BE2C (cell line): ENCODE data around the gene TMEM95. TPM values are rescaled to one million over a fixed set of nuclear protein-coding genes. Genes with fewer than 3 reads are reported as not detected.

Experiments
- DNase-seq: peaks from one replicate; pipeline ENCODE4 v3.0.0-alpha.2; 2020
- H3K27me3 ChIP-seq: fragments of 250-450 bp; sonication (Bioruptor Pico); 2 replicates; pipeline ENCODE4 v1.5.1; 2020; ENCODE audit warnings: mild to moderate bottlenecking
- H3K36me3 ChIP-seq: fragments of 250-450 bp; sonication (Bioruptor Pico); 2 replicates; pipeline ENCODE4 v1.5.1; 2020; ENCODE audit warnings: mild to moderate bottlenecking
- H3K4me1 ChIP-seq: fragments of 250-450 bp; sonication (Bioruptor Pico); 2 replicates; pipeline ENCODE4 v1.5.1; 2020
- H3K4me3 ChIP-seq: 2 replicates; pipeline ENCODE4 v1.5.1; 2011; ENCODE audit warnings: low read depth, low read length
- H3K9me3 ChIP-seq: fragments of 250-450 bp; sonication (Bioruptor Pico); 2 replicates; pipeline ENCODE4 v1.5.1; 2020
- polyA plus RNA-seq: library from polyadenylated mRNA; unstranded; fragments of >200 nt; gene quantifications from one replicate; pipeline ENCODE4 v1.2.1, GENCODE V29; 2012; ENCODE audit warnings: low read depth, missing spikeins; ENCODE audit not compliant: insufficient read length, insufficient read depth
- TF ChIP-seq, protein P1 (sequence below): IDR thresholded peaks from 2 replicates; pipeline ENCODE4 v1.5.1; 2012; ENCODE audit warnings: mild to moderate bottlenecking, low read depth, low read length

Gene TMEM95, protein sequence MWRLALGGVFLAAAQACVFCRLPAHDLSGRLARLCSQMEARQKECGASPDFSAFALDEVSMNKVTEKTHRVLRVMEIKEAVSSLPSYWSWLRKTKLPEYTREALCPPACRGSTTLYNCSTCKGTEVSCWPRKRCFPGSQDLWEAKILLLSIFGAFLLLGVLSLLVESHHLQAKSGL
- polyA plus RNA-seq = not detected

DNA sequence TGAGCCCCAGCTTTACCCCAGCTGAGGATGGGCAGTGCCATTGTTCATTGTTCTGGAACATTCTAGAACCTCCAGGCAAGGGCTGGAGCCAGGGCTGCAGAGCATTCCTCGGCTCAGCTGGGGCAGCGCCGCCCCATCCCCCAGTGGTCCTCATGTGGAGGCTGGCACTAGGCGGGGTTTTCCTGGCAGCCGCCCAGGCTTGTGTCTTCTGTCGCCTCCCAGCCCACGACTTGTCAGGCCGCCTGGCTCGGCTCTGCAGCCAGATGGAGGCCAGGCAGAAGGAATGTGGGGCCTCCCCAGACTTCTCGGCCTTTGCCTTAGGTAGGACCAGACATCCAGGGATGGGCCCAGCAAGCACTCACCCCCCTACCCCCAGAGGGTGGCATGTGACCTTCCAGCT lies at the start of gene TMEM95:
Gene TMEM95 (plus strand): TSS at position 104 of the 400 bp plus-strand sequence. CDS start 49 bp downstream, at position 153.
- H3K4me1 ChIP-seq = no peaks in the 10 kb centered on the region
- H3K9me3 ChIP-seq = no peaks in the 10 kb centered on the region
- peak; percentile 53 for DNase-seq
- no peaks in the 10 kb centered on the region for H3K36me3 ChIP-seq
- H3K4me3 ChIP-seq = no peak within 1 kb of the TSS
- H3K27me3 ChIP-seq = no peaks in the 10 kb centered on the region
- TF ChIP-seq, protein P1, sequence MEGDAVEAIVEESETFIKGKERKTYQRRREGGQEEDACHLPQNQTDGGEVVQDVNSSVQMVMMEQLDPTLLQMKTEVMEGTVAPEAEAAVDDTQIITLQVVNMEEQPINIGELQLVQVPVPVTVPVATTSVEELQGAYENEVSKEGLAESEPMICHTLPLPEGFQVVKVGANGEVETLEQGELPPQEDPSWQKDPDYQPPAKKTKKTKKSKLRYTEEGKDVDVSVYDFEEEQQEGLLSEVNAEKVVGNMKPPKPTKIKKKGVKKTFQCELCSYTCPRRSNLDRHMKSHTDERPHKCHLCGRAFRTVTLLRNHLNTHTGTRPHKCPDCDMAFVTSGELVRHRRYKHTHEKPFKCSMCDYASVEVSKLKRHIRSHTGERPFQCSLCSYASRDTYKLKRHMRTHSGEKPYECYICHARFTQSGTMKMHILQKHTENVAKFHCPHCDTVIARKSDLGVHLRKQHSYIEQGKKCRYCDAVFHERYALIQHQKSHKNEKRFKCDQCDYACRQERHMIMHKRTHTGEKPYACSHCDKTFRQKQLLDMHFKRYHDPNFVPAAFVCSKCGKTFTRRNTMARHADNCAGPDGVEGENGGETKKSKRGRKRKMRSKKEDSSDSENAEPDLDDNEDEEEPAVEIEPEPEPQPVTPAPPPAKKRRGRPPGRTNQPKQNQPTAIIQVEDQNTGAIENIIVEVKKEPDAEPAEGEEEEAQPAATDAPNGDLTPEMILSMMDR = no peak

DNA sequence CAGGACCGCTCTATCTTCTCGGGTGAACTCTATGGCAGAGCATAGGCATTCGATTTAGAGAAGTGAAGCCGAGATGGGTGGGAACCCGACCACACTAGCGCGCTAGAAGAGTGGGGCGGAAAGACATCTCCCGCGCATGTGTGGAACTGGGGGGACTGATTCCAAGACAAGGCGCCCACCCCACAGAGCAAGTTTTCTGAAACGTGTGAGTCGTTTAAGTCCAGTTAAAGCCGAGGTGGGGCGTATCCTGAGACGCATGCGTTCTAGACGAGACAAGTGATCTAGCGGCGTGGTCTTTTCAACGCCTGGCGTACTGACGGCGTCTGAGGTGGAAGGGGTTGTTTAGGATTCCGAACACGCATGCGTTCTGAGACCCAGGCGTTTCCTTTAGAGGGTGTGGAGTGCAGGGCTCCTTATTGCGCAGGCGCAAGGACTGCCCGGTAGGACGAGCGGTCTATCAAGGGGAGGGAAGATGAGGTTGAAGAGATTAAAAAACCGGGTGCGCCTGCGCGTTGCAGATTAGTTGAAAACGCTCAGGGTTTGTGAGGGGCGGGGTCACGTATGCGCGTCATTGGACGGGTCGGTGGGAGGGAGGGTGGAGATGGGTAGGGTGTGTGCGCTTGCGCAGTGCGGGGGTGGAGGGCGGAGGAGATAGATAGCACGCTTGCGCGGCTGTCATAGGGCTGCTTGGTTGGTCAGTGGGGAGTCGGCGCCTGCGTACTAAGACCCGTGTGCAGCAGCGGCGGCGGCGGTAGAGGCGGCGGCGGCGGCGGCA lies 47.9 kb upstream of the TMEM95 start, which contains the start of gene EIF5A:
Gene EIF5A (plus strand): TSS at position 718 of the 775 bp plus-strand sequence. CDS start 2,008 bp downstream, outside the sequence.
- Histone ChIP-seq H3K9me3 (no peaks in the 10 kb centered on the region), H3K27me3 (no peaks in the 10 kb centered on the region), H3K4me3 (peak within 1 kb of the TSS; percentile 86), H3K36me3 (peaks cover 40% of the 10 kb centered on the region), H3K4me1 (no peaks in the 10 kb centered on the region)
- TF ChIP-seq, protein P1 = no peak
- DNase-seq = peak; percentile 97

DNA sequence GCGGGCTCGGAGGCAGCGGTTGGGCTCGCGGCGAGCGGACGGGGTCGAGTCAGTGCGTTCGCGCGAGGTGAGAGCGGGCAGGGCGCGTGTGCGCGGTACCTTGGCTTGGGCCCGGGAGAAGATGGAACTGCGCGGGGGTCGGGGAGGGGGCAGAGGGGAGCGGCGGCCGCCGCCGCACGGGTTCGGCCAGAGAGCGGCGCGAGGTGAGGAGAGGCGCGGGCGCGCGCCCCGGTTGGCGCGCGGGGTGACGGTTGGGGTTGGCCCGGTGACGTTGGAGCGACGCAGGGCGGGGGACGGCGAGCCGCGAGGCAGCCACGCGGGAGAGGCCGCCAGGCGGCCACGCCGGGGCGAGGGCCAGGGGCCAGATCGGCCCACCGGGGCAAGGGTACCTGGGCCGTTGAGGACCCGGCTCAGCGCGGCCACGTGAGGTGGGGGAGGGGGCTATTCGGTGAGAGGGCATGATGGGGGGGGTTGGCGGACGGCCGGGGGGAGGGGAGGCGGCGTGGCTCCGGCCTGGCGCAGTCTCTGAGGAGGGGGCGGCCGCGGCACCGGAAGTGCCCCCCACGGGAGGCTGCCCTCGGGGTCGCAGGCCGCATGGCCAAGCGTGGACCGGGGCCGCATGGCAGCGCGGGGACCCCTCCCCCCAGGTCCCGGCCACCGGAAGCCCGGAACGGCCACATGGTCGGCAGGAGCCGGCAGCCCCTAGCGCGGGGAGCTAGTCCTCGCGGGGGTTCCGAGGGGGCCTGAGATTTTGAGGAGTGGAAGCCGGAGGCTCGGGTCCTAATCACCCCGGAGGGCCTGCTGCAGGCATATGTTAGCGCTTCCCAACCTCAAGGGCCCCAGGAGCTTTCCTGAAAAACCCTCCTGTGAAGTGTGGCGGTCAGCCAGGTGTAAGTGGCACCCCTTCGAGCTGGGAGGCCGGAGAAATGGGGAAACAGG lies 47.0 kb upstream of the TMEM95 start:
- DNase-seq = peak; percentile 46
- peaks cover 48% of the 10 kb centered on the region for H3K36me3 ChIP-seq

DNA sequence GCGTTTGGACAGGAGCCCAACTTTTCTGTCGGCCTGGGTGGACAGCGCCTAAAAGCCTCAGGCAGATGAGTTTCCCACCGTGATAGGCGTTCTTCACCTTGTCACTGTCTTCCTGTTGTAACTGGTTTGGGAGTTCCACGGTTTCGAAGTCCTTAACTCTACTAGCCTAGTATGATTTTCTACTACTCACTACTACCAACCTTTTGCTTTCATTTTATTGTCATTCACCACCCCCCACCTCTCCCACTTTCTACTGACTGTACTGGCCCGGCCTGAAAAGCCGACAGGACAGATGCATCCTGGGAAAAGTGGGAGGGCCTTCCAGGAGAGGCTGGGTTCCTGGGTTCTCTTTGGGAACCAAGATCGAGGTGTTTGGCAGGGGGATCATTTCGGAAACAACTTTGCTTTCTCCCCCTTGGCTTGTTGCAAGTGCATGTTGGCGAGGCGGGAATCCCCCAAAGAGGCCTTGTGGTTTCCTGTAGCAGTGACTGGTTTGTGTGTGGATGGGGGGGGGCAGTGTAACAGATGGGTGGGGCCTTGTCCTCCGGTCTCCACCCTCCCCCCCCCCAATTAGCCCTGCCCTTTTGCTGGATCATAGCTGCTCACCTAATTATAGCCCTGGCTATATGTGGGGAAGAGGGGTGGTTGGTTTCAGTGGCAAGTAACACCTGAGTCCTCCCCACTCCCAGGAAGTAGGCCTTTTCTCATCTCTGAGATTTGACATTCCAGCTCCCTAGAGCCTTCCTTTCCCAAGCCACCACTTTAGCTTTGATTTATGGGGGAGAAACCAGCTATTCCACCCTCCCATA lies 46.1 kb upstream of the TMEM95 start:
- Histone ChIP-seq H3K4me3 (peak overlapping the region; percentile 86), H3K36me3 (peaks cover 53% of the 10 kb centered on the region), H3K4me1 (no peaks in the 10 kb centered on the region), H3K27me3 (no peaks in the 10 kb centered on the region), H3K9me3 (no peaks in the 10 kb centered on the region)
- TF ChIP-seq, protein P1 = no peak
- peak; percentile 61 for DNase-seq

More for the DNA sequence above, 47.0 kb upstream of the TMEM95 start:
- no peaks in the 10 kb centered on the region for H3K4me1 ChIP-seq
- TF ChIP-seq, protein P1 = no peak
- H3K4me3 ChIP-seq = peak overlapping the region; percentile 86
- no peaks in the 10 kb centered on the region for H3K9me3 ChIP-seq
- H3K27me3 ChIP-seq = no peaks in the 10 kb centered on the region

DNA sequence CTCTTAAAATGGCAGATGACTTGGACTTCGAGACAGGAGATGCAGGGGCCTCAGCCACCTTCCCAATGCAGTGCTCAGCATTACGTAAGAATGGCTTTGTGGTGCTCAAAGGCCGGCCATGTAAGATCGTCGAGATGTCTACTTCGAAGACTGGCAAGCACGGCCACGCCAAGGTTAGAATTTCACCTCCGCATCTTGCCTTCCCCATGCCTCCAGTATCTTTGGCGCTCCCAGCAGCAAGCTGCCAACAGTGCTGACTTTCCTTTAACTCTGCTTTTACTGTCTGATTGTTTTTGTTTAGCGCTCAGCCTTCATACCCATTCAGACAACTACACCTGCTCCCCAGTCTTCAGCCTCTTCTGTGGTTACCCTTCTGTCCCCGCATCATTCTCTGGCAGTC lies 45.3 kb upstream of the TMEM95 start:
- peak overlapping the region; percentile 86 for H3K4me3 ChIP-seq
- H3K36me3 ChIP-seq = peaks cover 53% of the 10 kb centered on the region
- TF ChIP-seq, protein P1 = no peak
- no peaks in the 10 kb centered on the region for H3K4me1 ChIP-seq
- H3K9me3 ChIP-seq = no peaks in the 10 kb centered on the region
- no peaks in the 10 kb centered on the region for H3K27me3 ChIP-seq
- DNase-seq = no peak
